ENCODE results near the gene EFCAB11. TPM values are rescaled to one million over a fixed set of nuclear protein-coding genes. Genes with fewer than 3 reads are reported as not detected.

Gene EFCAB11
- total RNA-seq, 4 donors from 2014 or later: 3.4 to 8.0 (median 5.5) TPM

DNA sequence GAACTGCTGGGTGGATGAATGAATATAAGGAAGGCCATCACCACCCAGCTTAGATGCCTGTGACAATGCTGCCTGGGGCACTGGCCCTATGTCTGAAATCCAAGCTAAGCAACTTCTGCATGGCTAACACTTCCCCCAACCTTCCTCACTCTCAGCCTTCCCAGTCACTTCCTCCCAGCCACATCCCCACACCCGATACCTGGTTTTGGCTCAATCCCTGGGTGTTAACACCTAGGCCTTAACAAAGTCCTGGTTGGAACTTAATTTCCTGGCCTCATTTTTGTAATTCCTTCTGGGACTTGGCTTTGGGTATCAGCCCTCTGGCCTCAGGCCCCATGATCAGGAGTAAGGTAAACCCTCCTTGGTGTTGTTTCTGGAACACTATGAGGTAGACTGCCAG is 110.0 kb downstream of the EFCAB11 start:
- no peak for DNase-seq
- TF ChIP-seq CTCF (IDR thresholded peaks at IDR 0.05): no peak
- H3K4me1 ChIP-seq: no peaks in the 10 kb centered on the region
- H3K27me3 ChIP-seq: no peaks in the 10 kb centered on the region
- WGBS, 2 donors: 80 to 86% methylated on average over 1 of the region's 1 CpG
- intact Hi-C loops (cut with DNase I): no loop called here
- no peak overlapping the region for H3K4me3 ChIP-seq
- no peaks in the 10 kb centered on the region for H3K36me3 ChIP-seq
- no peak overlapping the region for H3K27ac ChIP-seq
- no peaks in the 10 kb centered on the region for H3K9me3 ChIP-seq

DNA sequence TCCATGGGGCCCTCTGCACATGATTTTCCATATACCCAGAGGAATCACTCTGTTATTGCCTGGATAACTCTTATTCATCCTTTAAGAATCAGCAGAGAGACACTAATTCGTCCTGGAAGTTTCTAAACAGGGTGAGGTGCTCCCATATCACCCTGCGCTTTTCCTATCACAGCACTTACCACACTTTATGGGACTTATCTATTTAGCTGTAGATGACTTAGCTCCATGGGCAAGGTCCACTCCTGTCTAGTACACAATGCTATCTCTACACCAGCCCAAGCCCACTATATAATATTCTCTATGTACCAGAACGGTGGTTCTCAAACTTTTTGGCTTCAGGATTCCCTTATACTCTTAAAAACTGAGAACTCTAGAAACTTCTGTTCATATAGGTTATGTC is 111.7 kb downstream of the EFCAB11 start:
- H3K36me3 ChIP-seq: no peaks in the 10 kb centered on the region
- 86 to 95% methylated on average over 3 of the region's 3 CpGs for WGBS, 2 donors
- intact Hi-C loops (cut with DNase I): no loop called here
- DNase-seq: no peak
- TF ChIP-seq CTCF (IDR thresholded peaks at IDR 0.05) (no peak), POLR2A (IDR thresholded peaks at IDR 0.05) (no peak)
- no peaks in the 10 kb centered on the region for H3K4me1 ChIP-seq
- no peaks in the 10 kb centered on the region for H3K27me3 ChIP-seq
- no peak overlapping the region for H3K4me3 ChIP-seq
- no peaks in the 10 kb centered on the region for H3K9me3 ChIP-seq
- no peak overlapping the region for H3K27ac ChIP-seq

DNA sequence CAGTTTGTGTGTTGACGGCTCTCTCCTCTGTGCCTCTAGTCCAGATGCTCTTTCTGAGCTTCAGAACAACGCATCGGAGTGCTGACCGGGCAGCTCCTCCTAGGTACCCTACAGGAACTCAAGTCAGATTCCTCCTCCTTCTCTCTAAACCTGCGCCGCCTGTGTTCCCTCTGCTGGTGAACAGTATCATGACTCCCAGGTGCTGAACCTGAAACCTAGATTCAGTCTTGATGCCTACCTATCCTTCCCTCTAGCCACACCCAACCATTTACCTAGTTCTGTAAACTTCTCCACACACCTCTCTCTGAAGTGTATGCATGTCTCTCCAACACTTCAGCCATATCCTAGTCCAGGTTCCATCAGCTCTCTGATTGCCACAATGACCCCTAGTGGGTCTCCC is 112.7 kb downstream of the EFCAB11 start:
- Histone ChIP-seq H3K4me1 (no peaks in the 10 kb centered on the region), H3K4me3 (no peak overlapping the region), H3K27ac (no peak overlapping the region), H3K36me3 (no peaks in the 10 kb centered on the region), H3K27me3 (no peaks in the 10 kb centered on the region), H3K9me3 (no peaks in the 10 kb centered on the region)
- intact Hi-C loops (cut with DNase I): no loop called here
- WGBS, 2 donors: 88 to 93% methylated on average over 6 of the region's 6 CpGs
- no peak for TF ChIP-seq POLR2A (IDR thresholded peaks at IDR 0.05)
- no peak for TF ChIP-seq CTCF (IDR thresholded peaks at IDR 0.05)
- DNase-seq: no peak

DNA sequence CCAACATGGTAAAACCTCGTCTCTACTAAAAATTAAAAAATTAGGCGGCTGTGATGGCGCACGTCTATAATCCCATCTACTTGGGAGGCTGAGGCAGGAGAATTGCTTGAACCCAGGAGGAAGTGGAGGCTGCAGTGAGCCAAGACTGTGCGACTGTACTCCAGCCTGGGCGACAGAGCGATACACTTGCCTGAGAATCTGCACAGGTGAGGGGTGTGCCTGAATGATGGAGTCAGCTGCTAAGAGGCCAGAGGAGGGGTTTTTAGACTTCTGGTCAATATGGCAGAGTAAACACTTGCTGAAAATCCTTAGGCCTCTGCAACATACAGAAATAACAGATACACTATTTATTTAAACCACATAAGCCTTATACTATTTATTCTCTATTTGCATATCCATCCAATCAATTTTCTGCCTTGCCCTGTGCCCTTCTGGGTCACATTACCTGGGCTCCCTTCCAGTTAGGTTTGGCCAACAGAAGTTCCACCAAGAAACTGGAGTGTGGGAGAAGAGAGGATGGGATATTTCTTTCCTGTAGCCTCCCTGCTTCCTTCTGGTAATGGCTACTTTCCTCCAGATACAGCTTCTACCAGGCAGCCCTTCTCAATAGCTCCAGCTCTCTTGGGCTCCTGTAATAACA is 117.6 kb downstream of the EFCAB11 start:
- no peaks in the 10 kb centered on the region for H3K9me3 ChIP-seq
- H3K36me3 ChIP-seq: no peaks in the 10 kb centered on the region
- H3K27ac ChIP-seq: no peak overlapping the region
- DNase-seq: no peak
- H3K4me1 ChIP-seq: no peaks in the 10 kb centered on the region
- WGBS, 2 donors: 97 to 100% methylated on average over 3 to 7 of the region's 7 CpGs
- no peak overlapping the region for H3K4me3 ChIP-seq
- TF ChIP-seq POLR2A (IDR thresholded peaks at IDR 0.05) (no peak), CTCF (IDR thresholded peaks at IDR 0.05) (no peak)
- H3K27me3 ChIP-seq: no peaks in the 10 kb centered on the region
- intact Hi-C loops (cut with DNase I): no loop called here

DNA sequence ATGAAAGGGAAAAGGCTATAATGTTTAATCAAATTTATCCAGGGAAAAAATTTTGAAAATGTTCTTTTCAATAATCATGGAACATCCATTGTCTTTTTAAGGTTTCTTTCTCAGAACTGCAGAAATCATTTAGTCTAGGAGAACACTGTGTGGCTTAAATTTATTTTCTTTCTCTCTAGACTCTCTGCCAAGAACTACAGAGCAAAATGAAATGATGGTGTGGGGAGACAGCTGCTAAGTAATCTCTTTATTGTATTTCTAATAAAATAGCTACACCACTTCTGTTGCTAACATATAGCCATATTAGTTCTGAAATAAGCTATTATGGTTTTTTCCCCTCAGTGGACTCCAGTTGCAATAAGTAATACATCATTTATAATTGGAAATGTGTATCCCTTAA is 120.9 kb downstream of the EFCAB11 start:
- no peak for DNase-seq

More for the DNA sequence above, 120.9 kb downstream of the EFCAB11 start:
- Histone ChIP-seq H3K27ac (no peak overlapping the region), H3K27me3 (no peaks in the 10 kb centered on the region), H3K4me3 (no peak overlapping the region), H3K4me1 (no peaks in the 10 kb centered on the region), H3K36me3 (no peaks in the 10 kb centered on the region), H3K9me3 (no peaks in the 10 kb centered on the region)
- TF ChIP-seq CTCF (IDR thresholded peaks at IDR 0.05): no peak
- no peak for TF ChIP-seq POLR2A (IDR thresholded peaks at IDR 0.05)
- intact Hi-C loops (cut with DNase I): no loop called here

Data from esophagus squamous epithelium (tissue), 5 donors.